ENCODE data around the gene NFE2L3. TPM values are rescaled to one million over a fixed set of nuclear protein-coding genes. Genes with fewer than 3 reads are reported as not detected.

Gene NFE2L3
- total and polyA plus RNA-seq, 4 donors, result 0.32 to 1.9 (median 1.3) TPM

DNA sequence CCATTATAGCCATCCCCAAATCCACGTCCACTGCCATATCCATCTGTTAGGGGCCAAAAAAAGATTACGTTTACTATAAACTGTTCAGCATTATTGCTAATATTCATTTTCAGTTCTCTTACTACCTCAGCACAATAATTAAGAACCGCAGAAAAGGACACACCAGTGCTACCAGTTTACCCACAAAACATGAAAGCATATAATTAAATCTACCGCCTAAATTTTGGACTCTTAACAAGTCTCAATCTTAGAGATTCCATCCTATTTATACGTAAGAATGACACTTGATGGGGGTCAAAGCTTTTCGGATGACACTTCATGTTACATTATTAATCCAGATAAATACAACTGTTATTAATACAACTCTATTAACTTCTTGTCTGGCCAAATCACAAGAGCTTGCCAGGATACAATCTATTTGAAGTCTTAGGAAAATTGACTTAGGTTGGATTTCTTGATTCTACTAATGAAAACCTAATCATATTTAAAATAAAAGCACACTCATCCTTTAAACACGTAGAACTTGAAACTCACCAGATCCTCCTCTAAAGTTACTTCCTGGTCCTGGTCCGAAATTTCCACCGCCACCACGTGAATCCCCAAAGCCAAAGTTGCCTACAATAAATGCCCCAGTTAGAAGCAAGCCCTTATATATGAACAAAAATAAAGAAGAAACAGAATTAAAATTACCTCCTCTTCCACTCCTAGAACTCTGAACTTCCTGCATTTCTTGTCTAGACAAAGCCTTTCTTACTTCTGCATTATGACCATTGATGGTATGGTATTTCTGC, 44.1 kb downstream of the NFE2L3 start:
- Histone ChIP-seq H3K4me3 (ENCODE audit: low read depth in 1 of 3, low read length in 3 of 3) (no peak overlapping the region), H3K9me3 (ENCODE audit: control insufficient read depth in 4 of 4, low read length in 3 of 4) (no peaks in the 10 kb centered on the region), H3K4me1 (ENCODE audit: control insufficient read depth in 4 of 4, insufficient read depth in 4 of 4, low read length in 3 of 4) (peaks cover 7 to 52% (median 28%) of the 10 kb centered on the region in 4 donors), H3K36me3 (ENCODE audit: control insufficient read depth in 4 of 4, insufficient read depth in 3 of 4, low read depth in 1 of 4, low read length in 3 of 4) (peaks cover 15 to 62% (median 55%) of the 10 kb centered on the region in 4 donors), H3K27ac (ENCODE audit: low read depth in 1 of 2, low read length in 2 of 2) (no peak overlapping the region), H3K27me3 (ENCODE audit: control insufficient read depth in 4 of 4, insufficient read depth in 4 of 4, low read length in 3 of 4) (no peaks in the 10 kb centered on the region), H3K9ac (ENCODE audit: low read depth in 1 of 2, low read length in 2 of 2) (no peak overlapping the region)
- TF ChIP-seq EGR1 (IDR thresholded peaks at IDR 0.05; ENCODE audit: low read depth in 2 of 2) (no peak), YY1 (IDR thresholded peaks at IDR 0.05) (no peak), NR2F2 (IDR thresholded peaks at IDR 0.05) (no peak), RAD21 (IDR thresholded peaks at IDR 0.05) (no peak), FOXA1 (IDR thresholded peaks at IDR 0.05) (no peak), FOXA2 (IDR thresholded peaks at IDR 0.05) (no peak), HNF4G (IDR thresholded peaks at IDR 0.05) (no peak), JUND (IDR thresholded peaks at IDR 0.05) (no peak), TAF1 (conservative IDR thresholded peaks at IDR 0.05) (no peak)
- TF ChIP-seq, protein P1, sequence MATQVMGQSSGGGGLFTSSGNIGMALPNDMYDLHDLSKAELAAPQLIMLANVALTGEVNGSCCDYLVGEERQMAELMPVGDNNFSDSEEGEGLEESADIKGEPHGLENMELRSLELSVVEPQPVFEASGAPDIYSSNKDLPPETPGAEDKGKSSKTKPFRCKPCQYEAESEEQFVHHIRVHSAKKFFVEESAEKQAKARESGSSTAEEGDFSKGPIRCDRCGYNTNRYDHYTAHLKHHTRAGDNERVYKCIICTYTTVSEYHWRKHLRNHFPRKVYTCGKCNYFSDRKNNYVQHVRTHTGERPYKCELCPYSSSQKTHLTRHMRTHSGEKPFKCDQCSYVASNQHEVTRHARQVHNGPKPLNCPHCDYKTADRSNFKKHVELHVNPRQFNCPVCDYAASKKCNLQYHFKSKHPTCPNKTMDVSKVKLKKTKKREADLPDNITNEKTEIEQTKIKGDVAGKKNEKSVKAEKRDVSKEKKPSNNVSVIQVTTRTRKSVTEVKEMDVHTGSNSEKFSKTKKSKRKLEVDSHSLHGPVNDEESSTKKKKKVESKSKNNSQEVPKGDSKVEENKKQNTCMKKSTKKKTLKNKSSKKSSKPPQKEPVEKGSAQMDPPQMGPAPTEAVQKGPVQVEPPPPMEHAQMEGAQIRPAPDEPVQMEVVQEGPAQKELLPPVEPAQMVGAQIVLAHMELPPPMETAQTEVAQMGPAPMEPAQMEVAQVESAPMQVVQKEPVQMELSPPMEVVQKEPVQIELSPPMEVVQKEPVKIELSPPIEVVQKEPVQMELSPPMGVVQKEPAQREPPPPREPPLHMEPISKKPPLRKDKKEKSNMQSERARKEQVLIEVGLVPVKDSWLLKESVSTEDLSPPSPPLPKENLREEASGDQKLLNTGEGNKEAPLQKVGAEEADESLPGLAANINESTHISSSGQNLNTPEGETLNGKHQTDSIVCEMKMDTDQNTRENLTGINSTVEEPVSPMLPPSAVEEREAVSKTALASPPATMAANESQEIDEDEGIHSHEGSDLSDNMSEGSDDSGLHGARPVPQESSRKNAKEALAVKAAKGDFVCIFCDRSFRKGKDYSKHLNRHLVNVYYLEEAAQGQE (IDR thresholded peaks at IDR 0.05), result no peak
- DNase-seq (ENCODE audit: low spot score), result no peak
- WGBS, result 71% methylated on average over 10 of the region's 10 CpGs

GRCh38 chr7:26197153-26198115, 45.4 kb downstream of the NFE2L3 start:
- H3K9me3 ChIP-seq (ENCODE audit: control insufficient read depth in 4 of 4, low read length in 3 of 4), result no peaks in the 10 kb centered on the region
- H3K27ac ChIP-seq (ENCODE audit: low read depth in 1 of 2, low read length in 2 of 2), result no peak overlapping the region
- H3K36me3 ChIP-seq (ENCODE audit: control insufficient read depth in 4 of 4, insufficient read depth in 3 of 4, low read depth in 1 of 4, low read length in 3 of 4), result peaks cover 15 to 48% (median 43%) of the 10 kb centered on the region in 4 donors
- H3K4me1 ChIP-seq (ENCODE audit: control insufficient read depth in 4 of 4, insufficient read depth in 4 of 4, low read length in 3 of 4), result peaks cover 9 to 48% (median 27%) of the 10 kb centered on the region in 4 donors
- H3K27me3 ChIP-seq (ENCODE audit: control insufficient read depth in 4 of 4, insufficient read depth in 4 of 4, low read length in 3 of 4), result no peaks in the 10 kb centered on the region
- peak overlapping the region; percentile 30 to 99 (median 82) for H3K4me3 ChIP-seq (ENCODE audit: low read depth in 1 of 3, low read length in 3 of 3)
- peak overlapping the region; percentile 99 to 100 for H3K9ac ChIP-seq (ENCODE audit: low read depth in 1 of 2, low read length in 2 of 2)
- WGBS, result 17% methylated on average over 5 of the region's 5 CpGs
- DNase-seq (ENCODE audit: low spot score), result no peak
- TF ChIP-seq, protein P2, sequence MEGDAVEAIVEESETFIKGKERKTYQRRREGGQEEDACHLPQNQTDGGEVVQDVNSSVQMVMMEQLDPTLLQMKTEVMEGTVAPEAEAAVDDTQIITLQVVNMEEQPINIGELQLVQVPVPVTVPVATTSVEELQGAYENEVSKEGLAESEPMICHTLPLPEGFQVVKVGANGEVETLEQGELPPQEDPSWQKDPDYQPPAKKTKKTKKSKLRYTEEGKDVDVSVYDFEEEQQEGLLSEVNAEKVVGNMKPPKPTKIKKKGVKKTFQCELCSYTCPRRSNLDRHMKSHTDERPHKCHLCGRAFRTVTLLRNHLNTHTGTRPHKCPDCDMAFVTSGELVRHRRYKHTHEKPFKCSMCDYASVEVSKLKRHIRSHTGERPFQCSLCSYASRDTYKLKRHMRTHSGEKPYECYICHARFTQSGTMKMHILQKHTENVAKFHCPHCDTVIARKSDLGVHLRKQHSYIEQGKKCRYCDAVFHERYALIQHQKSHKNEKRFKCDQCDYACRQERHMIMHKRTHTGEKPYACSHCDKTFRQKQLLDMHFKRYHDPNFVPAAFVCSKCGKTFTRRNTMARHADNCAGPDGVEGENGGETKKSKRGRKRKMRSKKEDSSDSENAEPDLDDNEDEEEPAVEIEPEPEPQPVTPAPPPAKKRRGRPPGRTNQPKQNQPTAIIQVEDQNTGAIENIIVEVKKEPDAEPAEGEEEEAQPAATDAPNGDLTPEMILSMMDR (IDR thresholded peaks at IDR 0.05; ENCODE audit: low read depth, low read length, missing input control), result no peak
- TF ChIP-seq MAX (IDR thresholded peaks at IDR 0.05) (no peak), FOXA1 (IDR thresholded peaks at IDR 0.05) (no peak), HNF4A (conservative IDR thresholded peaks at IDR 0.05) (no peak), HNF4G (IDR thresholded peaks at IDR 0.05) (no peak), NR2F2 (IDR thresholded peaks at IDR 0.05) (no peak), EGR1 (IDR thresholded peaks at IDR 0.05; ENCODE audit: low read depth in 2 of 2) (no peak), FOXA2 (IDR thresholded peaks at IDR 0.05) (no peak), ZBTB33 (IDR thresholded peaks at IDR 0.05) (no peak), SP1 (IDR thresholded peaks at IDR 0.05) (no peak), YY1 (IDR thresholded peaks at IDR 0.05) (no peak), TAF1 (conservative IDR thresholded peaks at IDR 0.05) (no peak)
- TF ChIP-seq, protein P1 (IDR thresholded peaks at IDR 0.05), result no peak
